ENCODE results near the gene EIF4G1. TPM values are rescaled to one million over a fixed set of nuclear protein-coding genes. Genes with fewer than 3 reads are reported as not detected.

Gene EIF4G1
- total and polyA plus RNA-seq, 2 donors (not counting 3 experiments of a cell fraction or from before 2014, with no cell fraction given): 355 to 532 TPM

DNA sequence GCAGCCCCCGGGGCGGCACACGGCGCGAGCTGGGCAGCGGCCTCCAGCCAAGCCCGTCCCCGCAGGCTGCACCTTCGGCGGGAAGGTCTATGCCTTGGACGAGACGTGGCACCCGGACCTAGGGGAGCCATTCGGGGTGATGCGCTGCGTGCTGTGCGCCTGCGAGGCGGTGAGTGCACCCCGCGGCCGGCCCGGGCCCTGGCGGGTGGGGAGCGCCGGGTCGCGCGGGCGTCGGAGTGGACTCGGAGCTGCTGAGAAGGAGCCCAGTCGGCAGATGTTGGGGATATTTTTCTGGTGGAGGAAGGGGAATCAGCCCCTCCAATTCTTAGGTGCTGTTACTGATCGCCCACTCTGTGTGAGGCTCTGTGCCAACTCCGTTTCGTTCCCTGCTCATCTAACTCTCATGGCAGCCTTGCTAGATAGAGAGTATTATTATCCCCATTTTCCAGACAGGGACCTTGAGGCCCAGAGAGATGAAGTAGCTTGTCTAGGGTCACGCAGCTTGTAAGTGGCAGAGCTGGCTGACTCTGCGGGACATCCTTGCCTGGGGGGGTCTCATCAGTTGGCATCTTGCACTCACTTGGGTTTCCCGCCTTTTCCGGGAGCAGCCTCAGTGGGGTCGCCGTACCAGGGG is 66.3 kb downstream of the EIF4G1 start:
- peak; percentile 100 for TF ChIP-seq EZH2 (IDR thresholded peaks at IDR 0.05; ENCODE audit: borderline replicate concordance, low read depth, low read length, severe bottlenecking)
- no peak for TF ChIP-seq MYC (IDR thresholded peaks at IDR 0.05; ENCODE audit: low read depth, low read length)
- Histone ChIP-seq H3K4me2 (ENCODE audit: insufficient read depth, low read length) (peak overlapping the region; percentile 49), H2AFZ (ENCODE audit: low read depth, low read length) (peak overlapping the region; percentile 53), H3K36me3 (ENCODE audit: control insufficient read depth in 2 of 2, extremely low read depth in 1 of 2, insufficient read depth in 2 of 2, low read length in 2 of 2) (no peaks in the 10 kb centered on the region), H3K79me2 (ENCODE audit: control insufficient read depth, insufficient read depth, low read length) (no peaks in the 10 kb centered on the region), H3K9me3 (replicated peaks; ENCODE audit: control insufficient read depth, insufficient read depth, low read length) (no peaks in the 10 kb centered on the region), H3K27ac (ENCODE audit: insufficient read depth, low read depth, low read length) (no peak overlapping the region), H3K4me3 (replicated peaks in 1 of 3; ENCODE audit: insufficient read depth in 1 of 3, low read depth in 1 of 3, low read length in 3 of 3) (peak overlapping the region in 1 of 3 experiments; percentile 10), H3K27me3 (ENCODE audit: control insufficient read depth in 2 of 2, insufficient read depth in 2 of 2, low read length in 2 of 2) (peaks cover 40 to 48% of the 10 kb centered on the region in 2 experiments), H3K9me1 (replicated peaks; ENCODE audit: control insufficient read depth, extremely low read depth, insufficient read depth, low read length) (no peaks in the 10 kb centered on the region), H3K9ac (replicated peaks; ENCODE audit: extremely low read depth, insufficient read depth, low read length) (no peak overlapping the region), H4K20me1 (replicated peaks; ENCODE audit: control insufficient read depth, extremely low read depth, insufficient read depth, low read length) (no peaks in the 10 kb centered on the region), H3K4me1 (ENCODE audit: control insufficient read depth, extremely low read depth, insufficient read depth, low read length) (peaks cover 10% of the 10 kb centered on the region)
- dilution Hi-C loops (cut with MboI; ENCODE audit: extremely low pct_ligation_motif_present, low sequenced_read_pairs): no loop called here
- no TSS peak for BruUV-seq (replicated peaks)
- FAIRE-seq (no peak), DNase-seq (ENCODE audit: low read depth, low spot score) (no peak)
- ChIA-PET POLR2A (no interaction called here), CTCF (interaction anchor here (0.6 to 3.0 kb wide), 2 partner anchors 9 to 86 kb away, joined by 3 to 21 read pairs; no protein-coding TSS in a partner anchor)
- intact Hi-C loops (cut with micrococcal nuclease): loop anchor here (5.0 kb wide), 1 partner anchor 358 kb away; no protein-coding TSS in a partner anchor

DNA sequence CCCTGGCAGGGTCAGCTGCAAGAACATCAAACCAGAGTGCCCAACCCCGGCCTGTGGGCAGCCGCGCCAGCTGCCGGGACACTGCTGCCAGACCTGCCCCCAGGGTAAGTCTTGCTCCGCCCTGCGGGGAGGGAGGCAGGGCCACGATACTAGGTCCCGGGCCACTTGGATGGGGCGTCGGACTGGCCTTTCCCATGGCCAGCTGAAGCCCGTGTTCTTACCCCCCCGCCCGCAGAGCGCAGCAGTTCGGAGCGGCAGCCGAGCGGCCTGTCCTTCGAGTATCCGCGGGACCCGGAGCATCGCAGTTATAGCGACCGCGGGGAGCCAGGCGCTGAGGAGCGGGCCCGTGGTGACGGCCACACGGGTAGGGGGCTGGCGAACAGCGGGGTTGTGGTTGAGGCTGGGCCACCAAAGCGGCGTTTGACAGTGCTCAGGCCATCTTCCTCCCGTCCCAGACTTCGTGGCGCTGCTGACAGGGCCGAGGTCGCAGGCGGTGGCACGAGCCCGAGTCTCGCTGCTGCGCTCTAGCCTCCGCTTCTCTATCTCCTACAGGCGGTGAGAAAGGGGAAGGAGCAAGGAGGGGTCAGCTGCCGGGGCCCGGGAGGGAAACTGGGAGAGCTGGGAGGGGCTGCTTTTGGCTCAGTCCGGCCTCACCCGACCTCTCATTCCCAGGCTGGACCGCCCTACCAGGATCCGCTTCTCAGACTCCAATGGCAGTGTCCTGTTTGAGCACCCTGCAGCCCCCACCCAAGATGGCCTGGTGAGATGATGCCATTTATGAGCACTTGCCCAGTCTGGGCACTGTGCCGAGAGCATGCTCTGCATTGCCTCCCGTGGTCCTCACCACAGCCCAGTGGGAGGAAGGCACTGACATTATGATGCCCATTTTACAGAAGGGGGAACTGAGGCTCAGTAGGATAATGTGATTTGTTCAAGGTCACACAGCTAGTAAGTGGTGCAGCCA is 67.1 kb downstream of the EIF4G1 start:
- Histone ChIP-seq H3K27me3 (ENCODE audit: control insufficient read depth in 2 of 2, insufficient read depth in 2 of 2, low read length in 2 of 2) (peaks cover 36 to 48% of the 10 kb centered on the region in 2 experiments), H3K79me2 (ENCODE audit: control insufficient read depth, insufficient read depth, low read length) (no peaks in the 10 kb centered on the region), H3K36me3 (ENCODE audit: control insufficient read depth in 2 of 2, extremely low read depth in 1 of 2, insufficient read depth in 2 of 2, low read length in 2 of 2) (no peaks in the 10 kb centered on the region), H3K9me3 (replicated peaks; ENCODE audit: control insufficient read depth, insufficient read depth, low read length) (no peaks in the 10 kb centered on the region), H3K4me2 (ENCODE audit: insufficient read depth, low read length) (peak overlapping the region; percentile 49), H3K4me3 (replicated peaks in 1 of 3; ENCODE audit: insufficient read depth in 1 of 3, low read depth in 1 of 3, low read length in 3 of 3) (no peak overlapping the region), H2AFZ (ENCODE audit: low read depth, low read length) (peak overlapping the region; percentile 53), H3K4me1 (ENCODE audit: control insufficient read depth, extremely low read depth, insufficient read depth, low read length) (peaks cover 10% of the 10 kb centered on the region), H3K9ac (replicated peaks; ENCODE audit: extremely low read depth, insufficient read depth, low read length) (no peak overlapping the region), H3K27ac (ENCODE audit: insufficient read depth, low read depth, low read length) (no peak overlapping the region), H4K20me1 (replicated peaks; ENCODE audit: control insufficient read depth, extremely low read depth, insufficient read depth, low read length) (no peaks in the 10 kb centered on the region), H3K9me1 (replicated peaks; ENCODE audit: control insufficient read depth, extremely low read depth, insufficient read depth, low read length) (no peaks in the 10 kb centered on the region)
- TF ChIP-seq JUN (IDR thresholded peaks at IDR 0.05; ENCODE audit: borderline replicate concordance, insufficient read depth, insufficient read length, low read depth) (no peak), EZH2 (IDR thresholded peaks at IDR 0.05; ENCODE audit: borderline replicate concordance, low read depth, low read length, severe bottlenecking) (peak; percentile 87)
- ChIA-PET POLR2A (no interaction called here), CTCF (interaction anchor here (0.6 to 3.0 kb wide), 2 partner anchors 10 to 85 kb away, joined by 3 to 21 read pairs; no protein-coding TSS in a partner anchor)
- intact Hi-C loops (cut with micrococcal nuclease): loop anchor here (5.0 kb wide), 1 partner anchor 359 kb away; no protein-coding TSS in a partner anchor
- FAIRE-seq (no peak), DNase-seq (ENCODE audit: low read depth, low spot score) (no peak)
- dilution Hi-C loops (cut with MboI; ENCODE audit: extremely low pct_ligation_motif_present, low sequenced_read_pairs): no loop called here
- no TSS peak for BruUV-seq (replicated peaks)
